Lung (tissue), 12 donors: Measurements from ENCODE around the gene NDUFAF5. TPM values are rescaled to one million over a fixed set of nuclear protein-coding genes. Genes with fewer than 3 reads are reported as not detected.

ENCODE experiments used
- ATAC-seq: fragments of 200-7000 bp; cut with Tn5 transposase; one replicate; pipeline ENCODE4 v1.9.1; 2020; ENCODE audit warnings: moderate number of reproducible peaks; ENCODE audit not compliant: insufficient read depth, low FRiP score
- DNase-seq, 3 donors: peaks; one replicate each; pipeline ENCODE4 v3.0.0-alpha.2; 2013 to 2017
- H3K27ac ChIP-seq, 2 donors: one replicate each; pipeline ENCODE4 v1.5.1; 2013; ENCODE audit warnings: mild to moderate bottlenecking in 2 of 2, moderate library complexity in 2 of 2, control low read depth in 1 of 2, inconsistent platforms in 1 of 2, low read depth in 1 of 2, low read length in 1 of 2
- H3K27me3 ChIP-seq, 3 donors: one replicate each; pipeline ENCODE4 v1.5.1; 2013; ENCODE audit warnings: low read length in 2 of 3; ENCODE audit not compliant: control insufficient read depth in 3 of 3, insufficient read depth in 3 of 3
- H3K36me3 ChIP-seq, 4 donors: one replicate each; pipeline ENCODE4 v1.5.1; 2013; ENCODE audit warnings: low read length in 4 of 4, mild to moderate bottlenecking in 1 of 4, moderate library complexity in 1 of 4; ENCODE audit not compliant: control insufficient read depth in 4 of 4, insufficient read depth in 4 of 4
- H3K4me1 ChIP-seq, 5 donors: one replicate each; pipeline ENCODE4 v1.5.1; 2013; ENCODE audit warnings: low read length in 5 of 5, mild to moderate bottlenecking in 2 of 5, moderate library complexity in 1 of 5; ENCODE audit not compliant: control insufficient read depth in 5 of 5, insufficient read depth in 5 of 5
- H3K4me3 ChIP-seq: one replicate; pipeline ENCODE4 v1.5.1; 2013; ENCODE audit warnings: mild to moderate bottlenecking, control low read depth, moderate library complexity
- H3K9ac ChIP-seq, 2 donors: one replicate each; pipeline ENCODE4 v1.5.1; 2013; ENCODE audit warnings: low read length in 2 of 2, control low read depth in 1 of 2; ENCODE audit not compliant: insufficient read depth in 1 of 2
- H3K9me3 ChIP-seq, 4 donors: one replicate each; pipeline ENCODE4 v1.5.1; 2013; ENCODE audit warnings: low read length in 3 of 4, mild to moderate bottlenecking in 1 of 4, moderate library complexity in 1 of 4; ENCODE audit not compliant: control insufficient read depth in 4 of 4, insufficient read depth in 3 of 4
- WGBS, 2 donors: extraction: QIAGEN DNeasy Blood & Tissue Kit; methylation state at CpG; one replicate each; pipeline ENCODE4 v1.1.7; 2013; 5-methylcytosine and 5-hydroxymethylcytosine counted together
- polyA plus RNA-seq, 2 donors: library from polyadenylated mRNA; stranded (reverse); fragments of 200-250 nt; gene quantifications; one replicate each; pipeline ENCODE4 v1.2.1, GENCODE V29; 2013
- total RNA-seq, 2 donors: library from RNA; depleted of rRNA in 1 of 2; stranded (reverse); fragments of >200 nt in 1 of 2; gene quantifications; one replicate each; pipeline ENCODE4 v1.2.1, GENCODE V29; 2014 to 2021
- TF ChIP-seq, protein P1 (sequence below): IDR thresholded peaks from 2 replicates; pipeline ENCODE4 v1.5.1; 2012; ENCODE audit warnings: mild to moderate bottlenecking; ENCODE audit errors: control extremely low read depth, extremely low read depth
- donor health status: control.
- donor health status: control.
- donor health status: Bipolar disorder and iron deficiency.
- donor health status: healthy.
- donor health status: DM: yes; HTN: yes; CAD: no.

NDUFAF5 gene
- total and polyA plus RNA-seq, 4 donors: 11.3 to 29.8 (median 20.2) TPM

DNA sequence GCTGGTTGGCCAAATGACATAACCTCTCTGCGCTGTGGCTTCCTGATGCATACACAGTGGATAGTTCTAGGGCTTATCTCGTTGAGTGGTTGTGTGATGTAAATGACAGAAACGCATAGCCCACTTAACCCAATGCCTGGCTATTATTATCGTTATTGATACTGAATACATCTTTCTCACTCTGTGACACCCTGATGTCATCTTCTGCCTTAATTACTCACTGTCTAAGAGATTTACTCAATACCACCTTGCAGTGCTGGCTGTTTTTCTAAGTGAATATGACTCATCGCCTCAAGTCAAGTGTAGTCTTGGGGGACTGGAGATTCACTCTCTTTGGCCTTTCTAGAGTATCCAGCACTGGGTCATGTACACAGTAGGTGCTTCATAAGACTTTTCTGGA lies 73.6 kb downstream of the NDUFAF5 start:
- DNase-seq (no peak), ATAC-seq (no peak)
- Histone ChIP-seq H3K27ac (no peak overlapping the region), H3K4me1 (no peaks in the 10 kb centered on the region), H3K36me3 (no peaks in the 10 kb centered on the region), H3K4me3 (no peak overlapping the region), H3K9me3 (peaks cover 0 to 4% (median 0%) of the 10 kb centered on the region in 4 donors), H3K27me3 (no peaks in the 10 kb centered on the region), H3K9ac (no peak overlapping the region)
- WGBS, 2 donors: 92 to 93% methylated on average over 5 of the region's 5 CpGs
- TF ChIP-seq, protein P1, sequence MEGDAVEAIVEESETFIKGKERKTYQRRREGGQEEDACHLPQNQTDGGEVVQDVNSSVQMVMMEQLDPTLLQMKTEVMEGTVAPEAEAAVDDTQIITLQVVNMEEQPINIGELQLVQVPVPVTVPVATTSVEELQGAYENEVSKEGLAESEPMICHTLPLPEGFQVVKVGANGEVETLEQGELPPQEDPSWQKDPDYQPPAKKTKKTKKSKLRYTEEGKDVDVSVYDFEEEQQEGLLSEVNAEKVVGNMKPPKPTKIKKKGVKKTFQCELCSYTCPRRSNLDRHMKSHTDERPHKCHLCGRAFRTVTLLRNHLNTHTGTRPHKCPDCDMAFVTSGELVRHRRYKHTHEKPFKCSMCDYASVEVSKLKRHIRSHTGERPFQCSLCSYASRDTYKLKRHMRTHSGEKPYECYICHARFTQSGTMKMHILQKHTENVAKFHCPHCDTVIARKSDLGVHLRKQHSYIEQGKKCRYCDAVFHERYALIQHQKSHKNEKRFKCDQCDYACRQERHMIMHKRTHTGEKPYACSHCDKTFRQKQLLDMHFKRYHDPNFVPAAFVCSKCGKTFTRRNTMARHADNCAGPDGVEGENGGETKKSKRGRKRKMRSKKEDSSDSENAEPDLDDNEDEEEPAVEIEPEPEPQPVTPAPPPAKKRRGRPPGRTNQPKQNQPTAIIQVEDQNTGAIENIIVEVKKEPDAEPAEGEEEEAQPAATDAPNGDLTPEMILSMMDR: no peak

DNA sequence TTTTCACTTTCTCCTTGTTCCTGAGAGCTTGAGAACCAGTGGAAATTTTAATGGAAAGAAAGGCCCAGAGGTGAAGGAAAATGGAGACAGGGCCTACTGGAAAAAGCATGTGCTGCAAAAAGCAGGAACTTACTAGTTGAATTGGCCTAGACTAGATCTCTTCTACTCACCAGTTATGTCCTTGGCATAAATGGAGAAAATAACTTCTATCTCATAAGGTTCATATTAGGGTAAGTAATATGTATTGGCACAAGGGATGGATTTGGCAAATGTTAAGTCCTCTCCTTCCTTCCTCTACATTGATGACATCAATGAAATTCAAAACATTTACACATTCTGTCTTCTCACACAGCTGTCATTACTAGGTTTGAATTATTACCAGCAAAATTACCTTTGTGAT lies 74.0 kb downstream of the NDUFAF5 start:
- Histone ChIP-seq H3K36me3 (no peaks in the 10 kb centered on the region), H3K27ac (no peak overlapping the region), H3K27me3 (no peaks in the 10 kb centered on the region), H3K4me1 (no peaks in the 10 kb centered on the region), H3K9me3 (peaks cover 0 to 4% (median 0%) of the 10 kb centered on the region in 4 donors), H3K9ac (no peak overlapping the region), H3K4me3 (no peak overlapping the region)
- DNase-seq (no peak), ATAC-seq (no peak)
- TF ChIP-seq, protein P1: no peak

DNA sequence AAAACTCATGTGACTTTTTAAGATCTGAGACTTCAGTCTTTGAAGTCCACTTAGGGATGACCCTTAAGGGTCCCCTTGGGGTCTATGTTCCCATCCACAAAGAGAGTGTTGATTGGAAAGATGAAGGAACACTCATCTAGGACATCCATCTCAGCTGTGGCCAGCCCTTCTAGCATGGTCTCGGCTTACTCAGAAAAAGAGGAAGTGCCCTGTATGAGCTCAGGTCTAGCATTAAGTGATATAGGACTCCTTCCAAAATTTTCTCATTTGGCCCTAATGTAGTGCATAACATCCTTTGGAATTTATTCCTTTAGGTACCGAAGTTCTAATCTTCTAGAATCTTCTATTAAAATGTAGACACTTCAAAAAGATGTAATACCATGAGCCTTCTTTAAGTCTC lies 77.4 kb downstream of the NDUFAF5 start:
- H3K4me3 ChIP-seq: no peak overlapping the region
- DNase-seq (no peak), ATAC-seq (no peak)
- TF ChIP-seq, protein P1: no peak
- no peaks in the 10 kb centered on the region for H3K27me3 ChIP-seq
- peaks cover 0 to 12% (median 2%) of the 10 kb centered on the region in 5 donors for H3K4me1 ChIP-seq
- no peak overlapping the region for H3K9ac ChIP-seq
- peaks cover 0 to 2% (median 0%) of the 10 kb centered on the region in 4 donors for H3K9me3 ChIP-seq
- no peaks in the 10 kb centered on the region for H3K36me3 ChIP-seq
- WGBS, 2 donors: 56 to 70% methylated on average over 2 of the region's 2 CpGs
- no peak overlapping the region for H3K27ac ChIP-seq

DNA sequence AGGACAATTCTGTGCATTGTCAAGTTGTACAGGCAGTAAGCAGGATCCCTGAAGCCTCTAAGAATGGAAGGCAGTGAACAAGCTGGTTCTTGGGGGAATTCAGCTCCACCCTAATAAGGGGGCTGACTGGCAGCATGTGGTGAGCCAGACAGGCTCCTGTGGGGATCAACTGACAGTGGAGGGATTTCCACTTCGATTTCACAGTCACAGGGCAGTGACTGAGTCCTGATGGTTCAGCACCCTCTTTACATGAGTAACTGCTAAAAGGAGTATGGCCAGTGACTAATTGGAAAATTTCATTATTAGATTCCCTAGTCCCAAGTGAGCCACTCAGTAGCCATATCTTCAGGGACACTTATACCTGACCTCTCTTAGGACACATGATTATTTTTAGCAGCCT lies 78.4 kb downstream of the NDUFAF5 start:
- Histone ChIP-seq H3K27me3 (no peaks in the 10 kb centered on the region), H3K9me3 (peaks cover 0 to 2% (median 0%) of the 10 kb centered on the region in 4 donors), H3K4me3 (no peak overlapping the region), H3K36me3 (no peaks in the 10 kb centered on the region), H3K9ac (no peak overlapping the region), H3K27ac (no peak overlapping the region), H3K4me1 (peaks cover 0 to 12% (median 2%) of the 10 kb centered on the region in 5 donors)
- no peak for DNase-seq
- WGBS, 2 donors: 74 to 86% methylated on average over 1 of the region's 1 CpG
- TF ChIP-seq, protein P1: no peak
- no peak for ATAC-seq
